NCI-H2171 (cell line): Measurements from ENCODE around the gene CRELD2.
"Not testable (repeated sequence)": the region's sequence is repeated elsewhere in the genome, so short reads cannot be mapped to it uniquely, and the experiment has no call there.

Experiments
- DNase-seq: peaks from one replicate; lab custom pipeline; 2025; lab: John Stamatoyannopoulos, UW

The CRELD2 gene

GRCh38 chr22:49930596-49931412 is 12.4 kb downstream of the CRELD2 start:
- no peak for DNase-seq

GRCh38 chr22:49933236-49934159 is 15.1 kb downstream of the CRELD2 start:
- DNase-seq = no peak

DNA sequence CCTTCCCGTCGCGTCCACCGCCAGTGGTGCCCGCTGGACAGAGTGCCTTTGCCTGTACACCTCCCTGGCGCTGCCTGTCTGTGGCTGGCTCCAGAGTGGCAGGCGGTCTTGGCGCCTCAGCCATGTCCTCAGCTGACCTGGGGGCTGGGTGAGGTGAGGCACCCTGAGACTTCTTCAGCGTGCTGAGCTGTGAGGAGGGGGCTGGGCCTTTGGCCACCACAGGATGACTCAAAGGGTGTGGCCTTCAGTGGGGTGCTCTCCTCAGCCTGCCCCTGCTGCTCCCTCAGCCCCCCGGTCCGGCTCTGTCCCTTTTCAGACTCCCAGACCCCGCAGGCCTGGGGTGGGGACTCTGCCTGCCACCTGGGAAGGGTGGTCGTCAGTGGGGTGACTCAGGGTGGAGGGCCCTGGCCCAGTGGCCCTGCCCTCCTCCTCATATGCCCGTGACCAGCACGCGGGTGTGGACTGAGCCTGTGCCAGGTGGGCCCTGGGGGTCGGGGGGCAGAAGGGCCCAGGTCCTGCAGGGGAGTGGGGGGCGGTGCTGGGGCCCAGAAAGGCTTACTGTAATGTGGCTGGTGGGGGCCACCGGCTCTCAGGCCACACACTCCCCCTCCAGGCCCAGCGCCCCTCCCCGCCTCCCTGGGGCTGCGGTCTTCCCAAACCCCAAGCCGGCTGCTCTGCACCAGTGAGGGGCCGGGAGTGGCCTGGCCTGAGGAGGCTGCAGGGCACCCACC is 15.9 kb downstream of the CRELD2 start:
- DNase-seq = no peak

GRCh38 chr22:49934891-49935557 is 16.6 kb downstream of the CRELD2 start:
- DNase-seq = peak; percentile 88

GRCh38 chr22:49935561-49935960 is 17.1 kb downstream of the CRELD2 start:
- peak; percentile 88 for DNase-seq

DNA sequence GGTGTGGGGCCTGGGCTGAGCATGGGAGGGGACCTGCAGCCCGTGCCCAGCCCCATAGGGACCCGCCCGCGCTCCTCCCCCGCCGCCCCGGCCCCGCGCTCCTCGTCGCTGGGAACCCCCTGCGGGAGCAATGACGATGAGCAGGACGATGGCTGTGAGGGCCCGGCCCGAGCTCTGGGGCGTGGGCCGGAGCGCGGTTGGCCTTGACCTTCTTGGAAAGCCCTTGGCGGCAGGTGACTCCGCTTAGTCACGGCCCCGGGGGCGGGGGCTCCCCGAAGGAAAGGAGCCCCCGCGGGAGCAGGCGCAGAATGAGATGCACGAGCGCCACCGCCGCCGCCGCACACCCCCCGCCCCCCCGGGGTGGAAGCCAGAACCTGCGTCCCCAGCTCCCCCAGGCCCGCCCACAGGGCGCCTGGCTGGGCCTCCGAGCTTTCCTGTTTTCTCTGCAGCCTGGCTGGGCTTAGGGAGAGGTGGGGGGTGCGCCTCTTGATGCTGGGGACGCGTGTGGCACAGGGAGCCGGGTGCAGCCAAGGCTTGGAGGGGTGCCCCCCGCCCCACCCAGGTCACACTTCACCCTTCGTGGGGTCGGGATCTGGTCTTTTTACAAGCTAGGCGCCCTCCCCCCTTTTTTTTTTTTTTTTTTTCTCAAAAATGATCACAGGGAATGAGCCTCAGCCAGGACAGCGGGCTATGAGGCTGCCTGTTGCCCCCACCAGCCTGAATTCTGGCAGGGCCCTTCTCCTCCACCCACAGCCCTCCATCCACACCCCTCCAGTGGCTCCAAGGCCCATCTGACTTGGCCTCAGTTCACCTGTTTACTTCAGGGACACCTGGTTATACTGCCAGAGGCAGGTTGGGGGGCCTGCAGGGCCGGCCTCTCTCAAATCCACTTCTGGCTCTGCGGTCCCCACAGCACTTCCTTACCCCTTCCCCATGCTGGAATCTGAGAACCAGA is 17.9 kb downstream of the CRELD2 start:
- DNase-seq = peak; percentile 59

DNA sequence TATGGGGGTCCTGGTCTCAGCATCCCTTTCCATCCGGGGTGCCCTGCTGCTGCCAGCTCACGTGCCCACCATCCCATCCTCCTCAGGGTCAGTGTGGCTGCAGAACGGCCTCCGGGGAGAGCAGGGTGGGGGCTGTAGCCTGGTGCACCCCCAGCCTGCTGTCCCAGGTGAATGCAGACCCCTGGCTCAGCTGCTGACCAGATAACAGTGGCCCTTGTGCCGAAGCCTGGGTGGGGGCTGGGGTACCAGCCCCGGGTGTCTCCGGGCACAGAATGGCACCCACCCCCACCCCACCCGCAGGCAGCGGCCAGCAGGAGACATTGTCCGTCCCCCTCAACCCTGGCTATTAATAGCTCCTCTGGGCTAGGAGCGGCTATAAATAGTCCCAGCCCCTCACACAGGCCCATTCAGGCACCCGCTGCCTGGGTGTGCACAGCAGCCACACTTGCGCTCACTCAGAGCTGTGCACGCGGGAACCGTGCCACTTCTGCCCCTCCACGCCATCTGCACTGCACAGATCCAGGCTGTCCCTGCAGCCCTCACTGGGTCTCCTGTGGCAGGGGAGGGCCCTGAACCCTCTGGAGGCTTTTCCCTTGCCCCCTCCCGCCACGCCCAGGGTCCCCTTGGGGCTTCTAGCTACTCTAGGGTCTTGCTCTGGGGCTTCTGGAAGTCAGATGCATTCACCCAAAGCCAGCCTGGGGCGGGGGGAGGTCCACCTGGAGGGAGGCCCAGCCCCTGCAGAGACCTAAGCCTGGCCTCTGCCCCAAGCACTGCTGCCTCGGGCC is 18.7 kb downstream of the CRELD2 start:
- no peak for DNase-seq

GRCh38 chr22:49937758-49938564 is 19.5 kb downstream of the CRELD2 start:
- DNase-seq = no peak

- DNase-seq = no peak
These were observed 20.2 kb downstream of the CRELD2 start for GRCh38 chr22:49938565-49939136.

GRCh38 chr22:49941507-49942316 is 23.3 kb downstream of the CRELD2 start:
- DNase-seq = no peak

GRCh38 chr22:49942565-49943404 is 24.4 kb downstream of the CRELD2 start:
- DNase-seq = no peak

GRCh38 chr22:49943405-49943765 is 25.0 kb downstream of the CRELD2 start:
- DNase-seq = no peak

DNA sequence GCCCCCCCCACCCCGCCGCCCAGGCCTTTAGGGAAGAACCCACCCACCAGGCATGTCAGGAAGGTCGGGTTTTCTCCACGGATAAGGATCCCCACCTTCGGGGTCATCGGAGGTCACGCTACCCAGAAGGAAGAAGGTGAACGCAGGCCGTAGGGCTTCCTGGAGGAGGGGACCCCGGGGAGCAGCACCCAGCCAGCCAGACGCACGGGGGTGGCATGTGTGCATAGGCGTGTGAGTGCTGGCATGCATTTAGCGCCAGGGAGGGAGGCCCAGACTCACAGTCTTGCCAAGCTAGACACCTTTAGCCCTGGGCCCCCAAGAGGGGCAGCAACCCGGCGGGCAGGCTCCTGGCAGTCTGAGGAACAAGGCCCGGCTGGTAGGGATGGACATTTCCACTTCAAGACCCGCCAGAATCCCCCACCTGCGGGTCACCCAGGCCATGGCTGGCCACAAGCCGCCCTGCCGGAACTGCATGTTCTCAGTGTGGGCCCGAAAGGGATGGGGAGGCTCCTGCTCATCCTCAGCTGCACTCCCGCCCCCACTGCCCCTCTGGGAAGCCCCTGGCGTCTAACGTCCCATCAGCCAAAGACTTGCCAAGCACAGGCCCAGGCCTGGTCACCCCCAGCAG is 25.5 kb downstream of the CRELD2 start:
- no peak for DNase-seq

- no peak for DNase-seq
These were observed 26.0 kb downstream of the CRELD2 start for GRCh38 chr22:49944399-49944891.

DNA sequence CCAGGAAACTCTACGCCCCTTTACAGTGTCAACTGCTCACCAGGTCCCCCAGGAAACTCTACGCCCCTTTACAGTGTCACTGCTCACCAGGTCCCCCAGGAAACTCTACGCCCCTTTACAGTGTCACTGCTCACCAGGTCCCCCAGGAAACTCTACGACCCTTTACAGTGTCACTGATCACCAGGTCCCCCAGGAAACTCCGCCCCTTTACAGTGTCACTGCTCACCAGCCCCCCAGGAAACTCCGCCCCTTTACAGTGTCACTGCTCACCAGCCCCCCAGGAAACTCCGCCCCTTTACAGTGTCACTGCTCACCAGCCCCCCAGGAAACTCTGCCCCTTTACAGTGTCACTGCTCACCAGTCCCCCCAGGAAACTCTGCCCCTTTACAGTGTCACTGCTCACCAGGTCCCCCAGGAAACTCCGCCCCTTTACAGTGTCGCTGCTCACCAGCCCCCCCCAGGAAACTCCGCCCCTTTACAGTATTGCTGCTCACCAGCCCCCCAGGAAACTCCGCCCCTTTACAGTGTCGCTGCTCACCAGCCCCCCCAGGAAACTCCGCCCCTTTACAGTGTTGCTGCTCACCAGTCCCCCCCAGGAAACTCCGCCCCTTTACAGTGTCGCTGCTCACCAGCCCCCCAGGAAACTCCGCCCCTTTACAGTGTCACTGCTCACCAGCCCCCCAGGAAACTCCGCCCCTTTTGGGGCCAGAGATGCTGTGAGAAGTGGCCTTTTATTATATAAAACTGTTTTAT is 26.8 kb downstream of the CRELD2 start:
- not testable (repeated sequence) for DNase-seq
